HUES48 (cell line): ENCODE data around the gene HERC2.
"Not testable (repeated sequence)": the region's sequence is repeated elsewhere in the genome, so short reads cannot be mapped to it uniquely, and the experiment has no call there.

Source experiments
- H3K27ac ChIP-seq: one replicate; pipeline ENCODE4 v1.7.0; 2013; ENCODE audit warnings: low read depth, low read length, inconsistent platforms
- H3K27me3 ChIP-seq: 2 replicates; pipeline ENCODE4 v1.6.1; 2013; ENCODE audit warnings: mild to moderate bottlenecking, low read length; ENCODE audit not compliant: control insufficient read depth, insufficient read depth
- H3K36me3 ChIP-seq: 2 replicates; pipeline ENCODE4 v1.6.1; 2013; ENCODE audit warnings: low read length; ENCODE audit not compliant: control insufficient read depth, insufficient read depth
- H3K4me1 ChIP-seq: 2 replicates; pipeline ENCODE4 v1.6.1; 2013; ENCODE audit warnings: mild to moderate bottlenecking, low read length; ENCODE audit not compliant: control insufficient read depth, insufficient read depth
- H3K4me3 ChIP-seq: 2 replicates; pipeline ENCODE4 v1.5.1; 2013; ENCODE audit warnings: mild to moderate bottlenecking, low read depth, low read length
- H3K9ac ChIP-seq: 2 replicates; pipeline ENCODE4 v1.6.1; 2013; ENCODE audit warnings: mild to moderate bottlenecking, low read depth, low read length, moderate library complexity
- H3K9me3 ChIP-seq: 2 replicates; pipeline ENCODE4 v1.6.1; 2013; ENCODE audit warnings: low read length; ENCODE audit not compliant: control insufficient read depth, insufficient read depth

Gene HERC2

GRCh38 chr15:28128031-28128430 lies 193.9 kb downstream of the HERC2 start:
- Histone ChIP-seq H3K27me3 (no peaks in the 10 kb centered on the region), H3K4me1 (peaks cover 7% of the 10 kb centered on the region), H3K4me3 (no peak overlapping the region), H3K27ac (no peak overlapping the region), H3K9ac (no peak overlapping the region), H3K9me3 (no peaks in the 10 kb centered on the region), H3K36me3 (peaks cover 71% of the 10 kb centered on the region)

GRCh38 chr15:28127036-28127435 lies 194.9 kb downstream of the HERC2 start:
- peaks cover 70% of the 10 kb centered on the region for H3K36me3 ChIP-seq

GRCh38 chr15:28125673-28126651 lies 196.0 kb downstream of the HERC2 start:
- H3K27ac ChIP-seq: no peak overlapping the region
- no peaks in the 10 kb centered on the region for H3K9me3 ChIP-seq
- peaks cover 67% of the 10 kb centered on the region for H3K36me3 ChIP-seq
- no peak overlapping the region for H3K4me3 ChIP-seq
- no peaks in the 10 kb centered on the region for H3K27me3 ChIP-seq
- no peaks in the 10 kb centered on the region for H3K4me1 ChIP-seq
- H3K9ac ChIP-seq: no peak overlapping the region

More at GRCh38 chr15:28127036-28127435, 194.9 kb downstream of the HERC2 start:
- no peak overlapping the region for H3K9ac ChIP-seq
- H3K4me1 ChIP-seq: no peaks in the 10 kb centered on the region
- H3K9me3 ChIP-seq: no peaks in the 10 kb centered on the region
- H3K27ac ChIP-seq: no peak overlapping the region
- H3K4me3 ChIP-seq: no peak overlapping the region
- no peaks in the 10 kb centered on the region for H3K27me3 ChIP-seq

- Histone ChIP-seq H3K36me3 (peaks cover 67% of the 10 kb centered on the region), H3K9ac (no peak overlapping the region), H3K4me3 (no peak overlapping the region), H3K27me3 (no peaks in the 10 kb centered on the region), H3K4me1 (no peaks in the 10 kb centered on the region), H3K9me3 (no peaks in the 10 kb centered on the region), H3K27ac (no peak overlapping the region)
Observed at GRCh38 chr15:28124841-28125240, 197.1 kb downstream of the HERC2 start.

GRCh38 chr15:28123408-28124023 lies 198.5 kb downstream of the HERC2 start:
- Histone ChIP-seq H3K27me3 (no peaks in the 10 kb centered on the region), H3K27ac (no peak overlapping the region), H3K4me1 (no peaks in the 10 kb centered on the region), H3K9ac (no peak overlapping the region), H3K9me3 (no peaks in the 10 kb centered on the region), H3K4me3 (no peak overlapping the region), H3K36me3 (peaks cover 66% of the 10 kb centered on the region)

- Histone ChIP-seq H3K27ac (no peak overlapping the region), H3K36me3 (peaks cover 75% of the 10 kb centered on the region), H3K27me3 (no peaks in the 10 kb centered on the region), H3K4me3 (no peak overlapping the region), H3K9me3 (no peaks in the 10 kb centered on the region), H3K9ac (no peak overlapping the region), H3K4me1 (no peaks in the 10 kb centered on the region)
Observed at GRCh38 chr15:28122038-28122949, 199.7 kb downstream of the HERC2 start.

GRCh38 chr15:28121577-28121976 lies 200.4 kb downstream of the HERC2 start:
- H3K4me3 ChIP-seq, H3K27ac ChIP-seq, H3K9me3 ChIP-seq, H3K9ac ChIP-seq, H3K27me3 ChIP-seq, H3K4me1 ChIP-seq: not testable (repeated sequence)
- H3K36me3 ChIP-seq: peaks cover 78% of the 10 kb centered on the region

- H3K4me3 ChIP-seq: no peak overlapping the region
- no peaks in the 10 kb centered on the region for H3K27me3 ChIP-seq
- no peaks in the 10 kb centered on the region for H3K4me1 ChIP-seq
- no peak overlapping the region for H3K27ac ChIP-seq
- H3K36me3 ChIP-seq: peaks cover 86% of the 10 kb centered on the region
- no peak overlapping the region for H3K9ac ChIP-seq
- no peaks in the 10 kb centered on the region for H3K9me3 ChIP-seq
Observed at GRCh38 chr15:28120359-28120640, 201.7 kb downstream of the HERC2 start.

- no peaks in the 10 kb centered on the region for H3K9me3 ChIP-seq
- no peak overlapping the region for H3K4me3 ChIP-seq
- H3K4me1 ChIP-seq: no peaks in the 10 kb centered on the region
- no peaks in the 10 kb centered on the region for H3K27me3 ChIP-seq
- H3K27ac ChIP-seq: no peak overlapping the region
- peaks cover 87% of the 10 kb centered on the region for H3K36me3 ChIP-seq
- H3K9ac ChIP-seq: no peak overlapping the region
Observed at GRCh38 chr15:28118531-28118930, 203.4 kb downstream of the HERC2 start.

- no peaks in the 10 kb centered on the region for H3K9me3 ChIP-seq
- H3K27me3 ChIP-seq: no peaks in the 10 kb centered on the region
- H3K9ac ChIP-seq: no peak overlapping the region
- no peak overlapping the region for H3K4me3 ChIP-seq
- H3K4me1 ChIP-seq: no peaks in the 10 kb centered on the region
- peaks cover 87% of the 10 kb centered on the region for H3K36me3 ChIP-seq
- H3K27ac ChIP-seq: no peak overlapping the region
Observed at GRCh38 chr15:28118083-28118482, 203.9 kb downstream of the HERC2 start.
